SH-SY5Y (cell line): Measurements from ENCODE around the gene PCSK4.

ENCODE experiments used
- GATA2 ChIP-seq: IDR thresholded peaks from 2 replicates; pipeline ENCODE4 v1.6.1; 2011; ENCODE audit warnings: mild to moderate bottlenecking, low read depth, low read length
- GATA3 ChIP-seq: IDR thresholded peaks from 2 replicates; pipeline ENCODE4 v1.6.1; 2011; ENCODE audit warnings: low read depth, mild to moderate bottlenecking, low read length, moderate library complexity

GRCh38 chr19:1457892-1458291, 32.3 kb downstream of the PCSK4 start:
- TF ChIP-seq GATA2, result no peak
- TF ChIP-seq GATA3, result no peak
